ENCODE results near the gene IGIP.

Gene IGIP

DNA sequence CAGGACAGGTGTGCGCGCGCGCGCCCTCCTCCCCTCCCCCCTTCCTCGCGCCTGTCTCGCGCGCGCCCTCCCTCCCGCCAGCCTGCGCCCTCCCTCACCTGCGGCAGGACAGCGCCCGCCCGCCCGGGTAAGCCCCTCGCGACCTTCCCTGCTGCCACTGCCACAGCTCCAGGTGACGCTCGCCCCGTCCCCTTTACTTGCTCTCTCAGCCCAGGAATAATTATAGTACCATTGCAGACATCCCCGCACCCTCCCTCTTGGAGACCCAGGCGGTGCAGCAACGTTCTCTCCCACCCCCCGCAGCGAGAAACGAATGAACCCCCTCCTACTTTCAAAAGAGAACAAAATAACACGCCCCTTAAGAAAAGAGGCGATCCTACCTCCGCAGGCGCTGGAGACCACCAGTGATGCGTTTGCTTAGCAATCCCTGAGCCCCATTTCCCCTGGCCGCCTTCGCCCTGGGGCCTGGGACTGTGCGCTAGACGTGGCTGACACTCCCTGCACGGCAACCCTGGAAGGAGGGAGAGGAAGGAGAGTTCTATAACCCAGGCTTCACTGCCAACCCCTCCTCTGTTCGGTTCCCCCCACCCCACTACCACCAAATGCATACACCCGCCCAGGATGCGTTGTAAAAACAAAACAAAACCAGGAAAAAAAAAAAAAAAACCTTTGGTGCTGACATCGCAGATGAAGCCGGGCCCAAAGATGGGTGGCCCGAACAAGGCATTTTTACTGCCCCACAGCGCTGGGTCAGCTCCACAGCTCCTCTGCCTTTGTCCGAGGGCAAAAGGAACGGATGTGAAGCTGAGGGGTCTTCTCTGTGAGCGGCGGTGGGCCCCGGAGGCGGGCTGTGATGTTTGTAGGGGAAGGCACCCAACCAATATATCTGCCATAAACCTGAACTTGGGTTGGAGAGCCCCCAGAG lies 17.4 kb upstream of the IGIP start:
- Histone ChIP-seq H3K4me3 (ENCODE audit: low read length, poor library complexity, severe bottlenecking) (peak overlapping the region; percentile 79), H3K9me2 (replicated peaks; ENCODE audit: low read depth, low read length) (no peaks in the 10 kb centered on the region), H4K20me1 (ENCODE audit: insufficient read depth, low read length, poor library complexity, severe bottlenecking) (peaks cover 43% of the 10 kb centered on the region), H3K9me3 (ENCODE audit: insufficient read depth, low read depth, low read length) (no peaks in the 10 kb centered on the region), H3K79me2 (ENCODE audit: insufficient read depth, low read length) (peaks cover 50% of the 10 kb centered on the region), H3F3A (ENCODE audit: low read depth) (peaks cover 7% of the 10 kb centered on the region; the same call in 1 of the 2 replicates), H2AFZ (ENCODE audit: low read length) (peak overlapping the region; percentile 56), H3K27me3 (ENCODE audit: insufficient read depth, low read length, poor library complexity, severe bottlenecking) (no peaks in the 10 kb centered on the region), H3K9ac (ENCODE audit: low read depth, low read length, poor library complexity, severe bottlenecking) (peak overlapping the region; percentile 93), H3K4me2 (ENCODE audit: low read depth, low read length, poor library complexity, severe bottlenecking) (peak overlapping the region; percentile 80), H3K36me3 (ENCODE audit: insufficient read depth, low read length) (no peaks in the 10 kb centered on the region), H3K4me1 (ENCODE audit: insufficient read depth, low read length, poor library complexity, severe bottlenecking) (peaks cover 46% of the 10 kb centered on the region)
- TF ChIP-seq, protein P1, sequence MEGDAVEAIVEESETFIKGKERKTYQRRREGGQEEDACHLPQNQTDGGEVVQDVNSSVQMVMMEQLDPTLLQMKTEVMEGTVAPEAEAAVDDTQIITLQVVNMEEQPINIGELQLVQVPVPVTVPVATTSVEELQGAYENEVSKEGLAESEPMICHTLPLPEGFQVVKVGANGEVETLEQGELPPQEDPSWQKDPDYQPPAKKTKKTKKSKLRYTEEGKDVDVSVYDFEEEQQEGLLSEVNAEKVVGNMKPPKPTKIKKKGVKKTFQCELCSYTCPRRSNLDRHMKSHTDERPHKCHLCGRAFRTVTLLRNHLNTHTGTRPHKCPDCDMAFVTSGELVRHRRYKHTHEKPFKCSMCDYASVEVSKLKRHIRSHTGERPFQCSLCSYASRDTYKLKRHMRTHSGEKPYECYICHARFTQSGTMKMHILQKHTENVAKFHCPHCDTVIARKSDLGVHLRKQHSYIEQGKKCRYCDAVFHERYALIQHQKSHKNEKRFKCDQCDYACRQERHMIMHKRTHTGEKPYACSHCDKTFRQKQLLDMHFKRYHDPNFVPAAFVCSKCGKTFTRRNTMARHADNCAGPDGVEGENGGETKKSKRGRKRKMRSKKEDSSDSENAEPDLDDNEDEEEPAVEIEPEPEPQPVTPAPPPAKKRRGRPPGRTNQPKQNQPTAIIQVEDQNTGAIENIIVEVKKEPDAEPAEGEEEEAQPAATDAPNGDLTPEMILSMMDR (conservative IDR thresholded peaks at IDR 0.05; ENCODE audit: low read length): no peak

DNA sequence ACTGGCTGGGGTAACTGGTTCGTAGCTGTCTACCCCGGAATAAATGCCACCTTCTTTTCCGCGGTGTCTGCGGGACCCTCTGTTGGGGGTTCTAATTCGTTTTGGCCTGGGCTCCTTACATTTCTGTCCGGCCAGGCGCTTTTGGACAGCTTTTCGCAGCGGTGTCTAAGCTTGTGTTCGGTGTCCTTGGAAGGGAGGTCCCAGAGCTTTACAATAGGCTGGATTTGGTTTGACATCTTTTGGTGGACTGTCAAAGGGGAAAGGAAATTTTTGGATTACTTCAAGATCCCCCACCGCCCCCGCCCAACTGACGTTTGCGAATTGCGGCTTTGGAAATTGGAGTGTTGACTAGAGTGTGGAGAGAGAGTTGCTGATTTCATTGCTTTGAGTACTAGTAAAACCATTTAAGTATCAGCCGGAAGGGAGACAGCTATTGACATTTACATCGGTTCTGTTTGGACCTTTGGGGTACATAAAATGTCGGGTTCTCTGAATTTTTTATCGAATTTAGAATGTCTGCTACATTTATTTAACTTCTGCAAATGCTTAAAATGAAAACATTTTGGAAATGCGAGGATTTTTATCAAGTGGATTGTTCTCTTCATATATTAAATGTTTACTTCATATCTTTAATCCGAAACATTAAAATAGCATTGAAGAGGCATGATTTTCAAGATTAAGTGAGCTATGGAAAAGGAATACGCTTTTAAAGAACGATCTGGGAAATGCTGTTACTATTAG lies 16.5 kb upstream of the IGIP start:
- peak overlapping the region; percentile 79 for H3K4me3 ChIP-seq (ENCODE audit: low read length, poor library complexity, severe bottlenecking)
- TF ChIP-seq, protein P1 (conservative IDR thresholded peaks at IDR 0.05; ENCODE audit: low read length): no peak
- no peak for TF ChIP-seq EZH2phosphoT487 (IDR thresholded peaks at IDR 0.05; ENCODE audit: borderline replicate concordance)
- peaks cover 7% of the 10 kb centered on the region; the same call in 1 of the 2 replicates for H3F3A ChIP-seq (ENCODE audit: low read depth)
- H3K9ac ChIP-seq (ENCODE audit: low read depth, low read length, poor library complexity, severe bottlenecking): peak overlapping the region; percentile 93
- no peaks in the 10 kb centered on the region for H3K36me3 ChIP-seq (ENCODE audit: insufficient read depth, low read length)
- H3K4me1 ChIP-seq (ENCODE audit: insufficient read depth, low read length, poor library complexity, severe bottlenecking): peaks cover 46% of the 10 kb centered on the region
- H2AFZ ChIP-seq (ENCODE audit: low read length): no peak overlapping the region
- H3K9me2 ChIP-seq (replicated peaks; ENCODE audit: low read depth, low read length): no peaks in the 10 kb centered on the region
- peak overlapping the region; percentile 80 for H3K4me2 ChIP-seq (ENCODE audit: low read depth, low read length, poor library complexity, severe bottlenecking)
- H3K9me3 ChIP-seq (ENCODE audit: insufficient read depth, low read depth, low read length): no peaks in the 10 kb centered on the region
- peaks cover 45% of the 10 kb centered on the region for H4K20me1 ChIP-seq (ENCODE audit: insufficient read depth, low read length, poor library complexity, severe bottlenecking)
- peaks cover 53% of the 10 kb centered on the region for H3K79me2 ChIP-seq (ENCODE audit: insufficient read depth, low read length)
- H3K27me3 ChIP-seq (ENCODE audit: insufficient read depth, low read length, poor library complexity, severe bottlenecking): no peaks in the 10 kb centered on the region

DNA sequence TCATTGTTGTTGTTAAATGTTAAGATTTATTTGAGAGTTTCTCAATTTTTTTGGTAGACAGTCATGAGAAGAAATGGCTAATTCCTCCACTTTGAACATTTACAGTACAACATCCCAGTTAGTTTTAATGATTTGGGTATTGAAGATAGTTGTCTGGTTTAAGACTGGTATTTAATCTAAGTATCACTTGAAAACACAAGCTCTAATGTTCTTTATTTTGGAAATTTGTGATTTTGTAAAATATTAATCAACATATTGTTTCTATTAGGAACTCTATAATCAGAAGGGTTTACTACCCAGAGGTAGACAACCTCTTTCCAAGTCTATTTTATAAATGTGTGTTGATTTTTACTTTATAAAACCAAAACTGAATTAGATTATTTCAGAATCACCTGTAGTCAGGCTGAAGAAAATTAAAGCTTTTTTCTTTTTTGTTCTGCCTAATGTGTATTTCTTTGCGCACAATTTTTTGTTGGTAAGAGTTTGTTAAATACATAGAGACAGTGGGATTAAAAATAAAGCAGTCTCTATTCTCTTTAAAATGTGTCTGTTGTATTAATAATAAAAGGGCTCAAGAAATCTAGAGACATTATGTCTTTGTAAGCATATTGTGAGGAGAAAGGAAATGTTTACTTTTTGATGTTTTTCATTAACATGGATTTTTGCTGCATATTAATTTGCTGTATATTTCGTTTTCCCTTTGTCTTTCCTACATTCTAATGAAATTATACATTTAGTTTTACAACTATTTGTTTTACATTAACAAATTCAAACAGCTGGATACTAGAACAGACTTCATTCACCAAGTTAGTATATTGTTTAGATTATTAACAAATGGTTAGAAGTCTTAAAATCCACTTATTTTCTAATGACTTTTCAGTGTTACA lies 15.7 kb upstream of the IGIP start:
- H3K4me2 ChIP-seq (ENCODE audit: low read depth, low read length, poor library complexity, severe bottlenecking): peak overlapping the region; percentile 80

More for the DNA sequence above, 15.7 kb upstream of the IGIP start:
- Histone ChIP-seq H3K36me3 (ENCODE audit: insufficient read depth, low read length) (no peaks in the 10 kb centered on the region), H3K4me3 (ENCODE audit: low read length, poor library complexity, severe bottlenecking) (peak overlapping the region; percentile 79), H3K4me1 (ENCODE audit: insufficient read depth, low read length, poor library complexity, severe bottlenecking) (peaks cover 49% of the 10 kb centered on the region), H3K9me3 (ENCODE audit: insufficient read depth, low read depth, low read length) (no peaks in the 10 kb centered on the region), H3K9ac (ENCODE audit: low read depth, low read length, poor library complexity, severe bottlenecking) (peak overlapping the region; percentile 93), H3F3A (ENCODE audit: low read depth) (peaks cover 7% of the 10 kb centered on the region; the same call in 1 of the 2 replicates), H3K27me3 (ENCODE audit: insufficient read depth, low read length, poor library complexity, severe bottlenecking) (no peaks in the 10 kb centered on the region), H3K9me2 (replicated peaks; ENCODE audit: low read depth, low read length) (no peaks in the 10 kb centered on the region), H4K20me1 (ENCODE audit: insufficient read depth, low read length, poor library complexity, severe bottlenecking) (peaks cover 47% of the 10 kb centered on the region), H2AFZ (ENCODE audit: low read length) (no peak overlapping the region), H3K79me2 (ENCODE audit: insufficient read depth, low read length) (peaks cover 61% of the 10 kb centered on the region)
- TF ChIP-seq, protein P1 (conservative IDR thresholded peaks at IDR 0.05; ENCODE audit: low read length): no peak
- no peak for TF ChIP-seq EZH2phosphoT487 (IDR thresholded peaks at IDR 0.05; ENCODE audit: borderline replicate concordance)

Measured in Loucy (cell line).